ENCODE measurements around the gene DDX54. TPM values are rescaled to one million over a fixed set of nuclear protein-coding genes. Genes with fewer than 3 reads are reported as not detected.

DDX54 gene
- total and polyA plus RNA-seq, 2 experiments from 2014 or later, result 28.1 to 44.5 TPM

GRCh38 chr12:113114447-113115178 is 70.7 kb downstream of the DDX54 start:
- WGBS, 2 experiments (ENCODE audit: low coverage in 1 of 2, low lambda C conversion rate in 2 of 2, missing lambda C conversion rate in 2 of 2), result 68 to 74% methylated on average over 12 to 17 of the region's 19 CpGs
- DNase-seq, result no peak
- TF ChIP-seq EZH2phosphoT487 (IDR thresholded peaks at IDR 0.05; ENCODE audit: insufficient read depth, low read depth) (no peak), EZH2 (IDR thresholded peaks at IDR 0.05; ENCODE audit: insufficient read depth, poor library complexity, severe bottlenecking) (no peak)
- H3K4me3 ChIP-seq, result no peak overlapping the region
- H3K9ac ChIP-seq, result no peak overlapping the region
- no peaks in the 10 kb centered on the region for H3F3A ChIP-seq (ENCODE audit: insufficient read depth)
- no peaks in the 10 kb centered on the region for H3K4me1 ChIP-seq (ENCODE audit: insufficient read depth)
- no peaks in the 10 kb centered on the region for H3K9me3 ChIP-seq (ENCODE audit: low read depth)
- no peak overlapping the region for H3K4me2 ChIP-seq (ENCODE audit: unreplicated experiment)
- no peaks in the 10 kb centered on the region for H3K79me2 ChIP-seq (ENCODE audit: insufficient read depth)
- no peaks in the 10 kb centered on the region for H3K9me2 ChIP-seq (ENCODE audit: insufficient read depth)
- H2AFZ ChIP-seq, result no peak overlapping the region
- in situ Hi-C loops (cut with MboI), result no loop called here
- H3K27ac ChIP-seq, result no peak overlapping the region
- H4K20me1 ChIP-seq (ENCODE audit: insufficient read depth), result no peaks in the 10 kb centered on the region
- H3K36me3 ChIP-seq (ENCODE audit: low read depth), result no peaks in the 10 kb centered on the region
- no peaks in the 10 kb centered on the region; the same call in none of the 2 replicates for H3K27me3 ChIP-seq (replicated peaks; ENCODE audit: insufficient read depth)

- in situ Hi-C loops (cut with MboI), result no loop called here
- DNase-seq, result no peak
These were observed 71.9 kb downstream of the DDX54 start for GRCh38 chr12:113113397-113113796.

GRCh38 chr12:113112043-113112899 is 73.0 kb downstream of the DDX54 start:
- in situ Hi-C loops (cut with MboI), result no loop called here
- TF ChIP-seq EZH2 (IDR thresholded peaks at IDR 0.05; ENCODE audit: insufficient read depth, poor library complexity, severe bottlenecking) (no peak), EZH2phosphoT487 (IDR thresholded peaks at IDR 0.05; ENCODE audit: insufficient read depth, low read depth) (no peak)
- Histone ChIP-seq H3K9ac (no peak overlapping the region), H3K9me3 (ENCODE audit: low read depth) (no peaks in the 10 kb centered on the region), H3K4me2 (ENCODE audit: unreplicated experiment) (no peak overlapping the region), H3K27ac (no peak overlapping the region), H4K20me1 (ENCODE audit: insufficient read depth) (no peaks in the 10 kb centered on the region), H3K79me2 (ENCODE audit: insufficient read depth) (no peaks in the 10 kb centered on the region), H3K4me3 (no peak overlapping the region), H3K36me3 (ENCODE audit: low read depth) (no peaks in the 10 kb centered on the region), H2AFZ (no peak overlapping the region), H3F3A (ENCODE audit: insufficient read depth) (no peaks in the 10 kb centered on the region), H3K9me2 (ENCODE audit: insufficient read depth) (no peaks in the 10 kb centered on the region), H3K27me3 (replicated peaks; ENCODE audit: insufficient read depth) (no peaks in the 10 kb centered on the region; the same call in none of the 2 replicates), H3K4me1 (ENCODE audit: insufficient read depth) (no peaks in the 10 kb centered on the region)
- no peak for DNase-seq
- 58 to 61% methylated on average over 34 to 39 of the region's 39 CpGs for WGBS, 2 experiments (ENCODE audit: low coverage in 1 of 2, low lambda C conversion rate in 2 of 2, missing lambda C conversion rate in 2 of 2)

More at GRCh38 chr12:113113397-113113796, 71.9 kb downstream of the DDX54 start:
- Histone ChIP-seq H3K9me2 (ENCODE audit: insufficient read depth) (no peaks in the 10 kb centered on the region), H3K4me1 (ENCODE audit: insufficient read depth) (no peaks in the 10 kb centered on the region), H3K9me3 (ENCODE audit: low read depth) (no peaks in the 10 kb centered on the region), H3K9ac (no peak overlapping the region), H2AFZ (no peak overlapping the region), H3K27ac (no peak overlapping the region), H3K79me2 (ENCODE audit: insufficient read depth) (no peaks in the 10 kb centered on the region), H3K4me2 (ENCODE audit: unreplicated experiment) (no peak overlapping the region), H3K27me3 (replicated peaks; ENCODE audit: insufficient read depth) (no peaks in the 10 kb centered on the region; the same call in none of the 2 replicates), H3K4me3 (no peak overlapping the region), H3K36me3 (ENCODE audit: low read depth) (no peaks in the 10 kb centered on the region), H3F3A (ENCODE audit: insufficient read depth) (no peaks in the 10 kb centered on the region), H4K20me1 (ENCODE audit: insufficient read depth) (no peaks in the 10 kb centered on the region)
- 55 to 60% methylated on average over 2 of the region's 2 CpGs for WGBS, 2 experiments (ENCODE audit: low coverage in 1 of 2, low lambda C conversion rate in 2 of 2, missing lambda C conversion rate in 2 of 2)
- TF ChIP-seq EZH2 (IDR thresholded peaks at IDR 0.05; ENCODE audit: insufficient read depth, poor library complexity, severe bottlenecking), result no peak
- TF ChIP-seq EZH2phosphoT487 (IDR thresholded peaks at IDR 0.05; ENCODE audit: insufficient read depth, low read depth), result no peak

- Histone ChIP-seq H3K9ac (no peak overlapping the region), H3F3A (ENCODE audit: insufficient read depth) (no peaks in the 10 kb centered on the region), H3K9me3 (ENCODE audit: low read depth) (no peaks in the 10 kb centered on the region), H3K79me2 (ENCODE audit: insufficient read depth) (no peaks in the 10 kb centered on the region), H4K20me1 (ENCODE audit: insufficient read depth) (no peaks in the 10 kb centered on the region), H3K27me3 (replicated peaks; ENCODE audit: insufficient read depth) (no peaks in the 10 kb centered on the region; the same call in none of the 2 replicates), H3K4me3 (no peak overlapping the region), H3K4me2 (ENCODE audit: unreplicated experiment) (no peak overlapping the region), H3K27ac (no peak overlapping the region), H2AFZ (no peak overlapping the region), H3K4me1 (ENCODE audit: insufficient read depth) (no peaks in the 10 kb centered on the region), H3K36me3 (ENCODE audit: low read depth) (no peaks in the 10 kb centered on the region), H3K9me2 (ENCODE audit: insufficient read depth) (no peaks in the 10 kb centered on the region)
- WGBS, 2 experiments (ENCODE audit: low coverage in 1 of 2, low lambda C conversion rate in 2 of 2, missing lambda C conversion rate in 2 of 2), result 64 to 76% methylated on average over 3 of the region's 3 CpGs
- in situ Hi-C loops (cut with MboI), result no loop called here
- no peak for TF ChIP-seq EZH2 (IDR thresholded peaks at IDR 0.05; ENCODE audit: insufficient read depth, poor library complexity, severe bottlenecking)
- no peak for TF ChIP-seq EZH2phosphoT487 (IDR thresholded peaks at IDR 0.05; ENCODE audit: insufficient read depth, low read depth)
- DNase-seq, result no peak
These were observed 74.0 kb downstream of the DDX54 start for GRCh38 chr12:113111247-113111646.
